Left ventricle myocardium superior (tissue), 1 donor: Measurements from ENCODE around the gene PRPF31. TPM values are rescaled to one million over a fixed set of nuclear protein-coding genes. Genes with fewer than 3 reads are reported as not detected.
A peak's percentile ranks its signal among the peaks of the same experiment; 100 is the strongest.

Source experiments
- ATAC-seq: fragments of 200-7000 bp; cut with Tn5 transposase; one replicate; pipeline ENCODE4 v1.9.1; 2020; ENCODE audit warnings: mild to moderate bottlenecking, moderate library complexity
- DNase-seq: peaks from one replicate; pipeline ENCODE4 v3.0.0-alpha.2; 2020
- intact Hi-C: fragments of 100-400 bp; cut with micrococcal nuclease; formaldehyde crosslinking; loops from one replicate; pipeline ENCODE4 v1.11.0; 2022
- total RNA-seq: library from RNA; stranded (reverse); fragmentation: NEBNext Ultra II Directional; extraction: Animal tissue kit (Norgen Biotek cat#: 25700); gene quantifications from one replicate; pipeline ENCODE4 v1.2.1, GENCODE V29; 2021
- donor health status: DM: no; HTN: yes; CAD: no; lungs with severe emphysema.

The PRPF31 gene
- total RNA-seq, 1 donor from 2014 or later = 43.2 TPM

DNA sequence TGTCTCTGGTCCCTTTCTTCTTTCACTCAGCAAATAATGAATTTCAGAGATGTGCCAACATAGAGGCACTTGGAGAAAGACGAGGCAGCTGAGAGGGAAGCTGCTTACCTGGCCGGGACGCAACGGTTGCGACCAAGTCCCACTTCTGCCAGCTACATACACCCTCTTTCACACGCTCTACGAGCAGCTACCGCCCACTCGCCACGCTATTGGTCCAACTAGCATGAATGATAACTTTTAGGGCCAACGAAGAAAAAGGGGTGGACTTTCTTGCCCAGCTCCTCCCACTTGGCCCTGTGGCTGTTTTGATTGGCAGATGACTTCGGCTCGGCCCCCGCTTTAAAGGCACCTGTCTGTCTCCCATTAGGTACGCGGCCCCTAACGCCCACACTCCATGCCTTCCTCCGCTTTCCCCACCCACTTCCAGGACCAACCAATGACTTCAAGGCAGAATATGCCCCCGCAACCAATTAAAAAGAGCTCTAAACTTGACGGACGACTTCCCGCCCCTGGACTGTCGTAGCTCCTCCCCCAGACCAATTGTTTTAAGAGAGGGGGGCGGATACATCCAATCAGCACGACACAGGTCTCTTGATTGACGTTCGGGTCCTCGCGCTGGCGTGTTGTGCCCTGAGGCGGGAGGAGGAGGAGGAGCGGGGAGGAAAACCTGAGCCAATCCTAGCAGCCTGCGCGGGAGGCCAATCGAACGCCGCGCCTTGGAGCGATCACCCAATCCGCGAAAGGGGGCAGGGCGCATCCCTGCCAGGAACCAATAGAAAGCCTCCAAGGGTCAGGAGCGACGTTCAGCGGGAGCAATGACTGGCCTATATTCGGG, 21.5 kb downstream of the PRPF31 start:
- ATAC-seq (peak; percentile 92), DNase-seq (peak; percentile 99)
- intact Hi-C loops = no loop called here

- DNase-seq (no peak), ATAC-seq (no peak)
- intact Hi-C loops = no loop called here
These were observed 22.3 kb downstream of the PRPF31 start, which contains the start of gene CNOT3 for GRCh38 chr19:54137699-54138488. TSS of gene CNOT3 (plus strand) at chr19:54137762. CDS start at chr19:54142979, 5,217 bp downstream.

DNA sequence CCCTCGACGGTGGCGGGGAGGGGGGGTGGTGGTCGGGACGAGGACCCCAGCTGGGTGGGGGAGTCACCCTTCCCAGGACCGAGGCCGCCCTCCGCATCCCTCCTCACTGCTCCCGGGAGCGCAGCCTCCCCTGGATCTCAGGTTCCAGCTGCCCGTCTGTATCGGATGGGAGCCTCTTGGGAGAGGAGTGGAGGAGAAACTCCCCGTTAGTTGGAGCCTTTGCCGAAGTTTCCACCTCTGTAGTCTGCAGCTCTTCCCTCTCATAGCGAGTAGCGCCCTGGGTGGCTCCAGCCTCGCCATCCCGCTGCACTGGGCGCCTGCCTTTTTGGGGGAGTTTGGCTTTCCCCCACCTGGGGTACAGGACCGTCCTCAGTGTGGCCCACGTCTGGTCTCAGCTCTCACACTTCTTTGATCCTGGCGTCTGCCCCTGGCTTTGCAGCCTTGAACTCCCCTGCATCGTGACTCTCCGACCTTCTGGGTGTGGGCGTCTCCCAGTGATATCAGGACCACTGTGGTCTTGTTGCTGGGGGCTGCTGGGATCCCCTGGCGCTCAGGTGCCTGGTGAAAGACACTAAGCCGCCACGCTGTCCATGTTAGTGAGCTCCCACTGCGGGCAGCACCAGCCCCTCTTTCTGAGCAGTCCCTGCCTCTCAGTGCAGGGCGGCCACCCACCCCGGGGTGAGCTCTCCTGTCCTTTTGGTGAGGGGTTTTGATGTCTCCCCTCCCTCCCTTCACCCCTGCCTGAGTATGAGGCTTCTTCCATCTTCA, 23.1 kb downstream of the PRPF31 start:
- ATAC-seq = no peak
- intact Hi-C loops = no loop called here
- no peak for DNase-seq

GRCh38 chr19:54141356-54141755, 25.8 kb downstream of the PRPF31 start:
- no peak for ATAC-seq
- intact Hi-C loops = no loop called here
- DNase-seq = no peak

- no peak for ATAC-seq
- no peak for DNase-seq
- intact Hi-C loops = no loop called here
These were observed 26.7 kb downstream of the PRPF31 start for GRCh38 chr19:54142166-54142780.

- DNase-seq (no peak), ATAC-seq (no peak)
- intact Hi-C loops = no loop called here
These were observed 30.1 kb downstream of the PRPF31 start for GRCh38 chr19:54145541-54146158.

GRCh38 chr19:54147676-54148075, 32.1 kb downstream of the PRPF31 start:
- intact Hi-C loops = no loop called here
- peak; percentile 80 for ATAC-seq

GRCh38 chr19:54148158-54148557, 32.6 kb downstream of the PRPF31 start:
- DNase-seq = no peak
- intact Hi-C loops = no loop called here
- ATAC-seq = peak; percentile 5

More at GRCh38 chr19:54147676-54148075, 32.1 kb downstream of the PRPF31 start:
- DNase-seq = peak; percentile 71

- DNase-seq (no peak), ATAC-seq (no peak)
- intact Hi-C loops = no loop called here
These were observed 33.7 kb downstream of the PRPF31 start for GRCh38 chr19:54149021-54149812.

GRCh38 chr19:54151362-54152035, 35.9 kb downstream of the PRPF31 start:
- no peak for DNase-seq
- intact Hi-C loops = no loop called here
- ATAC-seq = no peak

GRCh38 chr19:54152267-54152666, 36.7 kb downstream of the PRPF31 start:
- intact Hi-C loops = no loop called here
- ATAC-seq = no peak
- DNase-seq = no peak

DNA sequence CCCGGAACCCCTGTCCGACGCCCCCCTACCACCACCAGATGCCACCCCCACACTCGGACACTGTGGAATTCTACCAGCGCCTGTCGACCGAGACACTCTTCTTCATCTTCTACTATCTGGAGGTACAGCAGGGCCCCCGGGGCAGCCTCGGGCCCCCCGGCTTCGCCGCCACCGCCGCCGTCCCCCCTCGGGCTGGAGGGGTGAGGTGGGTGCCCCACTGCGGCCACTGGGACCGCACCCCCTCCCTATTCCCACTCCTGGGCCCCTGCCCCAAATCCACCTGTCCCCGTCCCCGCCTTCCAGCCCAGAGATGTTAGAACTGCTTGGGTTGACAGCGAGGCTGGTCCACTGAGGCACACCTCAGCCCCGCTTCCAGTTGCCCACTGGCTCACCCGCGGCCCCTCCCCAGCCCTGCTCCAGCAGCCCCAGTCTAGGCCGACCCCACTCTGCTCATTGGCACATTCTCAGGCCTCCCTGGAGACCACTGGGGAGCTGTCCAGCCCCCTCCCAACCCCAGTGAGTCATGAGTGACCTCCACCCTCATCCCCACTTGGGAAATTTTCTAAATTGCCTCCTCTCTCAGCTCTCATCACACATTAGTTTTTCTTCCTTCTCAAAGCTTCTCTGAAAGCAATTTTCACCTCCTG, 37.4 kb downstream of the PRPF31 start:
- DNase-seq (no peak), ATAC-seq (peak; percentile 38)
- intact Hi-C loops = no loop called here

GRCh38 chr19:54153731-54154326, 38.3 kb downstream of the PRPF31 start:
- intact Hi-C loops = no loop called here
- DNase-seq = no peak
- no peak for ATAC-seq

DNA sequence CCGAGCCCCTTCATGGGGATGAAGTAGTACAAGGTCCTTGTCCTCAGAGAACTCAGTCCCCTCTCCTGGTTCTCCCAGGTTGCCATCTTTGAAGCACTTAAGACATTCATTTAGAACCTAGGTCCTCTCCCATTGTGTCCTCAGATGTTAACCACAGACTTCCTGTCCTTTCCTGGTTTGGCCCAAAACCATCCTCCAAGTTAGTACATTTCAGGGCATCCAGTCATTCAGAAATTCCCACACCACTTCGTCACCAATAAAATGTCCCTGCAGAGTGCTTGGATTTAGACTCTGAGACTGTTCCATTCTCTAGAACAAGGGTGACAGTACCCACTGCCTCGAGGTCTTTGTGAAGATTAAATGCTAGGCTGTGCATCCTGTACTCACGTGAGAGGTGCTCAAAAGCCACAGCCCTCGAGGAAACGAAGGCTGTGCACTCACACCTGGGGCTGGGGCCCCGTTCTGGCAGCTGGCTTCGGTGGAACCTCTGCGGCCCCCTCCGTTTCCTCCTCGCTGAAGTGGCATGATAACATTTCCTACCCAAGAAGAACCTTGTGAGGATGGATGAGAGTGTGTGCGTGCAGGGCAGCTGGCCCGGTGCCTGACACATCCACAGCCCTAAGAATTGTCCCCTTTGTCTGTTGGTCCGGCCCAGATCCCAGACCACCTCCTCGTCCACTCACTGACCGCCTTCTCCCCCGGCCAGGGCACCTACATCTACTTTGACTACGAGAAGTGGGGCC, 39.2 kb downstream of the PRPF31 start:
- DNase-seq = no peak
- ATAC-seq = no peak
- intact Hi-C loops = no loop called here

GRCh38 chr19:54155694-54156093, 40.1 kb downstream of the PRPF31 start:
- no peak for DNase-seq
- intact Hi-C loops = no loop called here
- ATAC-seq = no peak

- DNase-seq = no peak
These were observed 40.9 kb downstream of the PRPF31 start for GRCh38 chr19:54156490-54156889.

More at GRCh38 chr19:54156490-54156889, 40.9 kb downstream of the PRPF31 start:
- no peak for ATAC-seq
- intact Hi-C loops = no loop called here
